H9 (cell line): Measurements from ENCODE around the gene AFF4. TPM values are rescaled to one million over a fixed set of nuclear protein-coding genes. Genes with fewer than 3 reads are reported as not detected.
"Not testable (repeated sequence)": the region's sequence is repeated elsewhere in the genome, so short reads cannot be mapped to it uniquely, and the experiment has no call there.

Source experiments
- DNase-seq: peaks from one replicate; pipeline ENCODE4 v3.0.0-alpha.2; 2017
- H2AFZ ChIP-seq: one replicate; pipeline ENCODE4 v1.6.1; 2013; ENCODE audit warnings: mild to moderate bottlenecking, low read length, control low read depth, moderate library complexity
- H2AK5ac ChIP-seq: 2 replicates; pipeline ENCODE4 v1.6.1; 2013; ENCODE audit warnings: low read length, control low read depth, mixed read lengths; ENCODE audit not compliant: insufficient read length
- H2BK120ac ChIP-seq: one replicate; pipeline ENCODE4 v1.6.1; 2013; ENCODE audit warnings: low read depth, mild to moderate bottlenecking, low read length, control low read depth, inconsistent platforms; ENCODE audit not compliant: poor library complexity, severe bottlenecking
- H2BK12ac ChIP-seq: 2 replicates; pipeline ENCODE4 v1.6.1; 2013; ENCODE audit warnings: low read length, control low read depth, mixed read lengths, low read depth; ENCODE audit not compliant: insufficient read length
- H2BK15ac ChIP-seq: 2 replicates; pipeline ENCODE4 v1.6.1; 2013; ENCODE audit warnings: low read depth, low read length, control low read depth
- H2BK20ac ChIP-seq: one replicate; pipeline ENCODE4 v1.6.1; 2013; ENCODE audit warnings: low read depth, mild to moderate bottlenecking, low read length, control low read depth, inconsistent platforms; ENCODE audit not compliant: poor library complexity, severe bottlenecking
- H2BK5ac ChIP-seq: 2 replicates; pipeline ENCODE4 v1.6.1; 2013; ENCODE audit warnings: low read length, control low read depth, mixed read lengths; ENCODE audit not compliant: insufficient read length
- H3K14ac ChIP-seq: 2 replicates; pipeline ENCODE4 v1.6.1; 2013; ENCODE audit warnings: low read length, control low read depth; ENCODE audit not compliant: insufficient read depth
- H3K18ac ChIP-seq: 2 replicates; pipeline ENCODE4 v1.6.1; 2013; ENCODE audit warnings: low read depth, mild to moderate bottlenecking, mixed read lengths, low read length, control low read depth; ENCODE audit not compliant: insufficient read length
- H3K23ac ChIP-seq: 2 replicates; pipeline ENCODE4 v1.6.1; 2013; ENCODE audit warnings: low read length, control low read depth, mixed read lengths, low read depth; ENCODE audit not compliant: insufficient read length
- H3K23me2 ChIP-seq: 2 replicates; pipeline ENCODE4 v1.6.1; 2013; ENCODE audit warnings: low read depth, mild to moderate bottlenecking, mixed read lengths, low read length, control low read depth; ENCODE audit not compliant: insufficient read length, poor library complexity, severe bottlenecking
- H3K27ac ChIP-seq: 2 replicates; pipeline ENCODE4 v1.5.1; 2013; ENCODE audit warnings: low read length, control low read depth, mixed read lengths, low read depth; ENCODE audit not compliant: insufficient read length
- H3K27me3 ChIP-seq: 2 replicates; pipeline ENCODE4 v1.6.1; 2013; ENCODE audit warnings: low read length, control low read depth, inconsistent platforms; ENCODE audit not compliant: insufficient read depth
- H3K4ac ChIP-seq: 2 replicates; pipeline ENCODE4 v1.6.1; 2013; ENCODE audit warnings: low read depth, mild to moderate bottlenecking, control low read depth, inconsistent platforms, low read length, moderate library complexity
- H3K4me1 ChIP-seq: 2 replicates; pipeline ENCODE4 v1.6.1; 2013; ENCODE audit warnings: low read length, control low read depth, inconsistent platforms; ENCODE audit not compliant: insufficient read depth
- H3K4me2 ChIP-seq: 2 replicates; pipeline ENCODE4 v1.6.1; 2013; ENCODE audit warnings: low read length, control low read depth, mixed read lengths; ENCODE audit not compliant: insufficient read length, insufficient read depth
- H3K56ac ChIP-seq: 2 replicates; pipeline ENCODE4 v1.6.1; 2013; ENCODE audit warnings: low read depth, mild to moderate bottlenecking, mixed read lengths, low read length, control low read depth; ENCODE audit not compliant: insufficient read length
- H3K79me1 ChIP-seq: 2 replicates; pipeline ENCODE4 v1.6.1; 2013; ENCODE audit warnings: low read depth, mild to moderate bottlenecking, moderate library complexity, low read length, control low read depth, inconsistent platforms; ENCODE audit not compliant: insufficient read depth, poor library complexity, severe bottlenecking
- H3K79me2 ChIP-seq: 2 replicates; pipeline ENCODE4 v1.6.1; 2013; ENCODE audit warnings: low read length, control low read depth, inconsistent platforms; ENCODE audit not compliant: insufficient read depth
- H3K9ac ChIP-seq: 2 replicates; pipeline ENCODE4 v1.6.1; 2013; ENCODE audit warnings: low read length, control low read depth, mixed read lengths; ENCODE audit not compliant: insufficient read length; ENCODE audit errors: extremely low read depth
- H3K9me3 ChIP-seq: one replicate; pipeline ENCODE4 v1.6.1; 2013; ENCODE audit warnings: low read depth, low read length, inconsistent platforms; ENCODE audit not compliant: control insufficient read depth
- H3T11ph ChIP-seq: one replicate; pipeline ENCODE4 v1.6.1; 2013; ENCODE audit warnings: mild to moderate bottlenecking, low read length, control low read depth, inconsistent platforms
- H4K20me1 ChIP-seq: one replicate; pipeline ENCODE4 v1.6.1; 2013; ENCODE audit not compliant: control insufficient read depth, insufficient read length, insufficient read depth
- H4K5ac ChIP-seq: 2 replicates; pipeline ENCODE4 v1.6.1; 2013; ENCODE audit warnings: low read depth, mild to moderate bottlenecking, mixed read lengths, low read length, control low read depth; ENCODE audit not compliant: insufficient read length
- H4K8ac ChIP-seq: replicated peaks from 2 replicates; pipeline ENCODE4 v1.6.1; 2013; ENCODE audit warnings: low read length, control low read depth, mixed read lengths, low read depth; ENCODE audit not compliant: insufficient read length
- H4K91ac ChIP-seq: 2 replicates; pipeline ENCODE4 v1.6.1; 2013; ENCODE audit warnings: low read depth, mild to moderate bottlenecking, moderate library complexity, mixed read lengths, low read length, control low read depth; ENCODE audit not compliant: insufficient read length
- H3K27ac Mint-ChIP-seq, 3 experiments: 2 replicates in 2 of 3; 3 replicates in 1 of 3; pipeline ENCODE4 v1.8.0; 2020 to 2021; ENCODE audit warnings: mixed read lengths in 3 of 3, mild to moderate bottlenecking in 1 of 3, moderate library complexity in 1 of 3
- H3K27me3 Mint-ChIP-seq: 2 replicates; pipeline ENCODE4 v1.8.0; 2021; ENCODE audit warnings: low read depth, mild to moderate bottlenecking, moderate library complexity, mixed read lengths
- H3K36me3 Mint-ChIP-seq, 3 experiments: 2 replicates in 2 of 3; 3 replicates in 1 of 3; pipeline ENCODE4 v1.8.0; 2020 to 2021; ENCODE audit warnings: low read depth in 3 of 3, mixed read lengths in 3 of 3; ENCODE audit not compliant: insufficient read depth in 1 of 3
- H3K4me1 Mint-ChIP-seq, 2 experiments: 2 replicates each; pipeline ENCODE4 v1.8.0; 2020; ENCODE audit warnings: mixed read lengths in 2 of 2
- H3K4me3 Mint-ChIP-seq, 2 experiments: 2 replicates in 1 of 2; 3 replicates in 1 of 2; pipeline ENCODE4 v1.8.0; 2020 to 2021; ENCODE audit warnings: mild to moderate bottlenecking in 2 of 2, mixed read lengths in 2 of 2, moderate library complexity in 1 of 2
- H3K9me3 Mint-ChIP-seq, 2 experiments: 2 replicates in 1 of 2; 3 replicates in 1 of 2; pipeline ENCODE4 v1.8.0; 2020; ENCODE audit warnings: mild to moderate bottlenecking in 2 of 2, mixed read lengths in 2 of 2, moderate library complexity in 1 of 2
- CTCF ChIP-seq: fragments of 200-600 bp; sonication (generic); conservative IDR thresholded peaks from 3 replicates; pipeline ENCODE4 v1.8.0; 2021; ENCODE audit warnings: antibody characterized with exemption, mild to moderate bottlenecking
- WGBS: extraction: QIAGEN DNeasy Blood & Tissue Kit; methylation state at CpG from one replicate; pipeline ENCODE4 v1.1.7; 2013; ENCODE audit warnings: missing lambda C conversion rate, low lambda C conversion rate, mixed read lengths; ENCODE audit not compliant: insufficient read length; ENCODE audit errors: extremely low coverage; 5-methylcytosine and 5-hydroxymethylcytosine counted together
- total RNA-seq: library from RNA; stranded (reverse); gene quantifications from 2 replicates; pipeline ENCODE4 v1.2.1, GENCODE V29; 2021

AFF4 gene
- total RNA-seq, 1 experiment from 2014 or later, result 73.2 TPM

DNA sequence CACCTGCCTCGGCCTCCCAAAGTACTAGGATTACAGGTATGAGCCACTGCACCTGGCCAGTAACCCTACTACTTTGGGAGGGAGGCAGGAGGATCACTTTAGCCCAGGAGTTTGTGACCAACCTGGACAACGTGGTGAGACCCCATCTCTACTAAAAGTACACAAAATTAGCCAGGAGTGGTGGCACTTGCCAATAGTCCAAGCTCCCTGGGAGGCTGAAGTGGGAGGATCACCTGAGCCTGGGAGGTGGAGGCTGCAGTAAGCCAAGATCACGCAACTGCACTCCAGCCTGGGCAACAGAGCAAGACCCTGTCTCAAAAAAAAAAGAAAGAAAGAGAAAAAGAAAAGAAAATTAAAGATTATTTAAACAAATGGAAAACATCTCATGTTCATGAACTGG is 107.4 kb downstream of the AFF4 start:
- no peak overlapping the region for H2BK20ac ChIP-seq
- no peak overlapping the region for H3K4ac ChIP-seq
- H3K14ac ChIP-seq, result no peak overlapping the region
- no peaks in the 10 kb centered on the region for H3K79me1 ChIP-seq
- no peak overlapping the region for H4K91ac ChIP-seq
- no peak overlapping the region for H2AFZ ChIP-seq
- WGBS, result no CpG with 5 or more reads among the region's 3 CpGs
- no peak overlapping the region for H3K27ac ChIP-seq
- no peak for TF ChIP-seq CTCF
- no peak overlapping the region for H3K4me2 ChIP-seq
- no peak overlapping the region for H3K23ac ChIP-seq
- DNase-seq, result no peak
- Mint-ChIP-seq H3K4me3 (no peak overlapping the region), H3K9me3 (no peaks in the 10 kb centered on the region), H3K4me1 (peaks cover 3 to 8% of the 10 kb centered on the region in 2 experiments; a peak in 3 of 4 replicates), H3K27ac (no peak overlapping the region), H3K36me3 (no peaks in the 10 kb centered on the region), H3K27me3 (no peaks in the 10 kb centered on the region; the same call in 1 of the 2 replicates)
- H2BK15ac ChIP-seq, result no peak overlapping the region
- no peaks in the 10 kb centered on the region for H3K27me3 ChIP-seq
- no peak overlapping the region for H2BK5ac ChIP-seq
- no peak overlapping the region for H2BK12ac ChIP-seq
- no peaks in the 10 kb centered on the region for H4K20me1 ChIP-seq
- no peak overlapping the region for H3K56ac ChIP-seq
- no peaks in the 10 kb centered on the region for H3K23me2 ChIP-seq
- no peaks in the 10 kb centered on the region for H3K4me1 ChIP-seq
- no peak overlapping the region for H4K8ac ChIP-seq
- no peak overlapping the region for H4K5ac ChIP-seq
- H3K18ac ChIP-seq, result no peak overlapping the region
- no peaks in the 10 kb centered on the region for H3K79me2 ChIP-seq
- no peak overlapping the region for H2AK5ac ChIP-seq
- H3T11ph ChIP-seq, result no peak overlapping the region
- no peaks in the 10 kb centered on the region for H3K9me3 ChIP-seq
- no peak overlapping the region for H3K9ac ChIP-seq
- no peak overlapping the region for H2BK120ac ChIP-seq

DNA sequence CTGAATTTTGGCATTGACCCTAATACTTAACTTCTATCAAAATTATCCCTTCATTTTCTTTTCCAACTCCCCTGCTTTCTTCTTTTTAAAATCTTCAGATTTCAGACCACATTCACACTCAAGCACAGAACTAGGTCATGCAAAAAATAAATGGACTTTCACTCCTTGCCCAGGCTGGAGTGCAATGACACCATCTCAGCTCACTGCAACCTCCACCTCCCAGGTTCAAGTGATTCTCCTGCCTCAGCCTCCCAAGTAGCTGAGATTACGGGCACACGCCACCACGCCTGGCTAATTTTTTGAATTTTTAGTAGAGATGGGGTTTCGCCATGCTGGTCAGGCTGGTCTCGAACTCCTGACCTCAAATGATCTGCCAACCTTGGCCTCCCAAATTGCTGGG is 108.4 kb downstream of the AFF4 start:
- not testable (repeated sequence) for H3K18ac ChIP-seq, H3K36me3 Mint-ChIP-seq, H3K79me1 ChIP-seq, H3K4me1 ChIP-seq, H3K27me3 ChIP-seq, H4K91ac ChIP-seq, H2AK5ac ChIP-seq, H3K56ac ChIP-seq, H3K14ac ChIP-seq, H2BK5ac ChIP-seq, DNase-seq, H3K23me2 ChIP-seq, H4K20me1 ChIP-seq, H3K4me3 Mint-ChIP-seq, H3K23ac ChIP-seq, H3K9me3 Mint-ChIP-seq, H3T11ph ChIP-seq, H2BK20ac ChIP-seq, H3K27ac ChIP-seq, H2BK15ac ChIP-seq, H3K27me3 Mint-ChIP-seq, H2BK120ac ChIP-seq, H3K4me2 ChIP-seq, H3K79me2 ChIP-seq, H3K9me3 ChIP-seq, H3K9ac ChIP-seq, H3K4ac ChIP-seq, H2BK12ac ChIP-seq, H4K5ac ChIP-seq, H3K4me1 Mint-ChIP-seq, H2AFZ ChIP-seq, H3K27ac Mint-ChIP-seq, H4K8ac ChIP-seq
- no CpG with 5 or more reads among the region's 5 CpGs for WGBS
